ENCODE data around the gene NPHP3. TPM values are rescaled to one million over a fixed set of nuclear protein-coding genes. Genes with fewer than 3 reads are reported as not detected.

The NPHP3 gene
- polyA plus RNA-seq, 1 of the 3 experiments (the other 2 are of a cell fraction): 19.0 TPM

DNA sequence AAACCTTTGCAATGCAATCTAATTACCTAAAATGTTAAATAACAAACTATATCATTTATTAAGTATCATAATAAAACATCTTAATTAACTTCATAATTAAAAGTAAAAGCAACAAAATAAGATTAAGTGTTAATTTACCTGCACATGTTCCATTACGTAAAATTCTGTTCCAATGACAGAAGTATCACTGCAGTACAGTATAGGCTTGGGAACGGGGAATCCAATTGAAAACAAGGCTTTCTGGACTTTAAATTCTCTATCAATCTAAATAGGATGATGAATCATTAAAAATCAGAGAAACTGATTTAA, 79.7 kb downstream of the NPHP3 start:
- ChIA-PET CTCF (interaction anchor here (0.5 to 6.8 kb wide), 33 partner anchors 11 to 392 kb away, joined by 3 to 121 read pairs (median 5); partner anchors contain the start of gene ACAD11), POLR2A (interaction anchor here (1.6 kb wide), 2 partner anchors 17 to 18 kb away, joined by 3 to 6 read pairs; partner anchors contain the start of genes ACAD11 and UBA5)
- no peaks in the 10 kb centered on the region for H3K79me2 ChIP-seq (ENCODE audit: insufficient read depth)
- H3K9me3 ChIP-seq: no peaks in the 10 kb centered on the region
- TF ChIP-seq GABPA (IDR thresholded peaks at IDR 0.05; ENCODE audit: low read depth) (no peak), GATA2 (CRISPR knock-in tag; IDR thresholded peaks at IDR 0.05) (no peak), JUND (IDR thresholded peaks at IDR 0.05) (no peak), FOSL2 (IDR thresholded peaks at IDR 0.05; ENCODE audit: borderline replicate concordance, low read depth) (no peak), FOXJ3 (CRISPR knock-in tag; IDR thresholded peaks at IDR 0.05) (no peak), MXI1 (IDR thresholded peaks at IDR 0.05; ENCODE audit: low read depth, low read length) (no peak), RXRA (IDR thresholded peaks at IDR 0.05; ENCODE audit: borderline replicate concordance, low read depth) (no peak), ELF1 (IDR thresholded peaks at IDR 0.05) (no peak), EP300 (IDR thresholded peaks at IDR 0.05; ENCODE audit: borderline replicate concordance in 1 of 2, low read depth in 1 of 2, low read length in 1 of 2) (no peak), RCOR1 (IDR thresholded peaks at IDR 0.05; ENCODE audit: low read length) (no peak), SIN3A (IDR thresholded peaks at IDR 0.05; ENCODE audit: borderline replicate concordance, low read depth, low read length) (no peak)
- TF ChIP-seq, protein P1, sequence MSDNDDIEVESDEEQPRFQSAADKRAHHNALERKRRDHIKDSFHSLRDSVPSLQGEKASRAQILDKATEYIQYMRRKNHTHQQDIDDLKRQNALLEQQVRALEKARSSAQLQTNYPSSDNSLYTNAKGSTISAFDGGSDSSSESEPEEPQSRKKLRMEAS (IDR thresholded peaks at IDR 0.05; ENCODE audit: low read depth): no peak
- TF ChIP-seq, protein P2, sequence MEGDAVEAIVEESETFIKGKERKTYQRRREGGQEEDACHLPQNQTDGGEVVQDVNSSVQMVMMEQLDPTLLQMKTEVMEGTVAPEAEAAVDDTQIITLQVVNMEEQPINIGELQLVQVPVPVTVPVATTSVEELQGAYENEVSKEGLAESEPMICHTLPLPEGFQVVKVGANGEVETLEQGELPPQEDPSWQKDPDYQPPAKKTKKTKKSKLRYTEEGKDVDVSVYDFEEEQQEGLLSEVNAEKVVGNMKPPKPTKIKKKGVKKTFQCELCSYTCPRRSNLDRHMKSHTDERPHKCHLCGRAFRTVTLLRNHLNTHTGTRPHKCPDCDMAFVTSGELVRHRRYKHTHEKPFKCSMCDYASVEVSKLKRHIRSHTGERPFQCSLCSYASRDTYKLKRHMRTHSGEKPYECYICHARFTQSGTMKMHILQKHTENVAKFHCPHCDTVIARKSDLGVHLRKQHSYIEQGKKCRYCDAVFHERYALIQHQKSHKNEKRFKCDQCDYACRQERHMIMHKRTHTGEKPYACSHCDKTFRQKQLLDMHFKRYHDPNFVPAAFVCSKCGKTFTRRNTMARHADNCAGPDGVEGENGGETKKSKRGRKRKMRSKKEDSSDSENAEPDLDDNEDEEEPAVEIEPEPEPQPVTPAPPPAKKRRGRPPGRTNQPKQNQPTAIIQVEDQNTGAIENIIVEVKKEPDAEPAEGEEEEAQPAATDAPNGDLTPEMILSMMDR (IDR thresholded peaks at IDR 0.05): no peak
- TF ChIP-seq, protein P3, sequence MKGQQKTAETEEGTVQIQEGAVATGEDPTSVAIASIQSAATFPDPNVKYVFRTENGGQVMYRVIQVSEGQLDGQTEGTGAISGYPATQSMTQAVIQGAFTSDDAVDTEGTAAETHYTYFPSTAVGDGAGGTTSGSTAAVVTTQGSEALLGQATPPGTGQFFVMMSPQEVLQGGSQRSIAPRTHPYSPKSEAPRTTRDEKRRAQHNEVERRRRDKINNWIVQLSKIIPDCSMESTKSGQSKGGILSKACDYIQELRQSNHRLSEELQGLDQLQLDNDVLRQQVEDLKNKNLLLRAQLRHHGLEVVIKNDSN (IDR thresholded peaks at IDR 0.05; ENCODE audit: borderline replicate concordance, low read depth): no peak
- peaks cover 7 to 25% of the 10 kb centered on the region in 2 experiments for H3K36me3 ChIP-seq (replicated peaks in 1 of 2; ENCODE audit: control insufficient read depth in 1 of 2, insufficient read depth in 2 of 2, low read length in 1 of 2)
- no peaks in the 10 kb centered on the region for H4K20me1 ChIP-seq (ENCODE audit: insufficient read depth)
- no peaks in the 10 kb centered on the region for H3K9me2 ChIP-seq
- H3K27ac ChIP-seq (ENCODE audit: low read depth in 2 of 2, low read length in 1 of 2): no peak overlapping the region
- H3K4me2 ChIP-seq: no peak overlapping the region
- no peak overlapping the region for H2AFZ ChIP-seq (ENCODE audit: low read depth)
- H3K4me3 ChIP-seq (ENCODE audit: low read depth in 2 of 2, low read length in 1 of 2): no peak overlapping the region
- peaks cover 0 to 10% of the 10 kb centered on the region in 2 experiments; a peak in 3 of 4 replicates for H3K4me1 ChIP-seq (ENCODE audit: control insufficient read depth in 1 of 2, insufficient read depth in 2 of 2, low read depth in 1 of 2, low read length in 1 of 2)
- no peak for DNase-seq
- H3F3A ChIP-seq (replicated peaks; ENCODE audit: insufficient read depth): no peaks in the 10 kb centered on the region
- 49% methylated on average over 2 of the region's 2 CpGs for WGBS (ENCODE audit: low lambda C conversion rate)
- H3K27me3 ChIP-seq (ENCODE audit: insufficient read depth): no peaks in the 10 kb centered on the region
- H3K9ac ChIP-seq: no peak overlapping the region

DNA sequence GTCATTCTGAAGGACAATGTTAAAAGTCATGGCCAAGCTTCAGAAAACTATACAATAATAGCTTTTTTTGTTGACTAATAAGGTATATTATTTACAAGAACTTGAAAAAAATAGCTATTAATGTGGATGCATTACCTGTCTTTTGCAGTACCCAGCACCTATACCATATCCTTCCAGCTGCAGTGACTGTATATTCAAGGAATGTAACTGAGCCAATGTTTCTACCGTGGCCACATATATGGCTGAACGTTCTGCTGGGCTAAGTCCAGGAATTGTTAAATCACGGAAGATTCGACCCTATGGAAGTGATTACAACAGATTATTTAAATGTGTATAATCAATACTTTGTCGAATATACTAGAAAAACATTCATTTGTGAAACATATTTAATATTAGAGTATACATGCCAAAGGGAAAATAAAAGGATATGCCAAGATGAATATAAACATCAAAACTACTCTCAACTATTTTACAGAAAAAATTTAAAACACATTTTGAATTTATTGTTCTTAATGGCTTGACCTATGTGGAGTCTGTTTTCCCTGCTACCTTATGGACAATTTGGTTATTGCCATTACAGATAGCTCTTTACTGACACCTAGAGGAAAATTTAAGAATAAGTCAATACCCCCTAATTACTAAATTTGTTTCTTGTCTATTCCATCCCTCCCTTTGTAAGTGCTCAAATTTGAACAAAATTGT, 80.2 kb downstream of the NPHP3 start:
- no peak overlapping the region for H2AFZ ChIP-seq (ENCODE audit: low read depth)
- no peak overlapping the region for H3K4me3 ChIP-seq (ENCODE audit: low read depth in 2 of 2, low read length in 1 of 2)
- peaks cover 0 to 14% of the 10 kb centered on the region in 2 experiments; a peak in 3 of 4 replicates for H3K4me1 ChIP-seq (ENCODE audit: control insufficient read depth in 1 of 2, insufficient read depth in 2 of 2, low read depth in 1 of 2, low read length in 1 of 2)
- ChIA-PET POLR2A (interaction anchor here (1.6 kb wide), 2 partner anchors 18 to 19 kb away, joined by 3 to 6 read pairs; partner anchors contain the start of genes ACAD11 and UBA5), CTCF (interaction anchor here (0.5 to 6.8 kb wide), 31 partner anchors 10 to 391 kb away, joined by 3 to 121 read pairs (median 5); no protein-coding TSS in a partner anchor)
- no peaks in the 10 kb centered on the region for H4K20me1 ChIP-seq (ENCODE audit: insufficient read depth)
- no peak overlapping the region for H3K9ac ChIP-seq
- no peaks in the 10 kb centered on the region for H3F3A ChIP-seq (replicated peaks; ENCODE audit: insufficient read depth)
- DNase-seq: peak; percentile 70
- WGBS (ENCODE audit: low lambda C conversion rate): 48% methylated on average over 5 of the region's 5 CpGs
- no peaks in the 10 kb centered on the region for H3K9me3 ChIP-seq
- no peak overlapping the region for H3K27ac ChIP-seq (ENCODE audit: low read depth in 2 of 2, low read length in 1 of 2)
- no peaks in the 10 kb centered on the region for H3K27me3 ChIP-seq (ENCODE audit: insufficient read depth)
- peaks cover 7 to 25% of the 10 kb centered on the region in 2 experiments for H3K36me3 ChIP-seq (replicated peaks in 1 of 2; ENCODE audit: control insufficient read depth in 1 of 2, insufficient read depth in 2 of 2, low read length in 1 of 2)
- H3K4me2 ChIP-seq: no peak overlapping the region
- no peaks in the 10 kb centered on the region for H3K9me2 ChIP-seq
- H3K79me2 ChIP-seq (ENCODE audit: insufficient read depth): no peaks in the 10 kb centered on the region
- TF ChIP-seq, protein P3 (IDR thresholded peaks at IDR 0.05; ENCODE audit: borderline replicate concordance, low read depth): no peak
- TF ChIP-seq FOXJ3 (CRISPR knock-in tag; IDR thresholded peaks at IDR 0.05) (no peak), CHD2 (IDR thresholded peaks at IDR 0.05; ENCODE audit: low read length, partially characterized antibody) (no peak), TAF1 (IDR thresholded peaks at IDR 0.05; ENCODE audit: borderline replicate concordance, low read depth, low read length) (no peak), SMC3 (IDR thresholded peaks at IDR 0.05; ENCODE audit: low read depth, low read length) (peak; percentile 67), MEF2A (IDR thresholded peaks at IDR 0.05; ENCODE audit: borderline replicate concordance, low read depth) (no peak), SIN3A (IDR thresholded peaks at IDR 0.05; ENCODE audit: borderline replicate concordance, low read depth, low read length) (no peak)
- TF ChIP-seq, protein P4, sequence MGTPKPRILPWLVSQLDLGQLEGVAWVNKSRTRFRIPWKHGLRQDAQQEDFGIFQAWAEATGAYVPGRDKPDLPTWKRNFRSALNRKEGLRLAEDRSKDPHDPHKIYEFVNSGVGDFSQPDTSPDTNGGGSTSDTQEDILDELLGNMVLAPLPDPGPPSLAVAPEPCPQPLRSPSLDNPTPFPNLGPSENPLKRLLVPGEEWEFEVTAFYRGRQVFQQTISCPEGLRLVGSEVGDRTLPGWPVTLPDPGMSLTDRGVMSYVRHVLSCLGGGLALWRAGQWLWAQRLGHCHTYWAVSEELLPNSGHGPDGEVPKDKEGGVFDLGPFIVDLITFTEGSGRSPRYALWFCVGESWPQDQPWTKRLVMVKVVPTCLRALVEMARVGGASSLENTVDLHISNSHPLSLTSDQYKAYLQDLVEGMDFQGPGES (IDR thresholded peaks at IDR 0.05; ENCODE audit: low read depth, low read length): no peak
- TF ChIP-seq, protein P2 (IDR thresholded peaks at IDR 0.05): peak; percentile 81
